ENCODE results near the gene ENTREP1.

GRCh38 chr9:69379270-69379982 is 54.4 kb downstream of the ENTREP1 start:
- no peak for TF ChIP-seq CTCF (IDR thresholded peaks at IDR 0.05)
- TF ChIP-seq POLR2AphosphoS5 (IDR thresholded peaks at IDR 0.05): no peak
- no peak for TF ChIP-seq POLR2A (IDR thresholded peaks at IDR 0.05)
- no peak for TF ChIP-seq EP300 (IDR thresholded peaks at IDR 0.05; ENCODE audit: low read depth)
